Ishikawa (cell line): Measurements from ENCODE around the gene DACT1.

Experiments used
- CEBPB ChIP-seq: IDR thresholded peaks from 2 replicates; pipeline ENCODE4 v1.6.1; 2012
- CREB1 ChIP-seq: IDR thresholded peaks from 2 replicates; pipeline ENCODE4 v1.6.1; 2012; ENCODE audit warnings: low read depth
- EGR1 ChIP-seq: IDR thresholded peaks from 2 replicates; pipeline ENCODE4 v1.6.1; 2012
- EP300 ChIP-seq: IDR thresholded peaks from 2 replicates; pipeline ENCODE4 v1.6.1; 2012; ENCODE audit warnings: borderline replicate concordance
- FOXM1 ChIP-seq: IDR thresholded peaks from 2 replicates; pipeline ENCODE4 v1.6.1; 2012; ENCODE audit warnings: low read depth, borderline replicate concordance
- NFIC ChIP-seq: IDR thresholded peaks from 2 replicates; pipeline ENCODE4 v1.6.1; 2012
- RAD21 ChIP-seq: IDR thresholded peaks from 2 replicates; pipeline ENCODE4 v1.6.1; 2012; ENCODE audit warnings: low read depth
- TAF1 ChIP-seq: IDR thresholded peaks from 2 replicates; pipeline ENCODE4 v1.6.1; 2012; ENCODE audit warnings: low read depth, mild to moderate bottlenecking
- TCF12 ChIP-seq: IDR thresholded peaks from 2 replicates; pipeline ENCODE4 v1.6.1; 2012; ENCODE audit warnings: low read depth
- TEAD4 ChIP-seq: IDR thresholded peaks from 2 replicates; pipeline ENCODE4 v1.6.1; 2012
- YY1 ChIP-seq: IDR thresholded peaks from 2 replicates; pipeline ENCODE4 v1.6.1; 2012; ENCODE audit warnings: low read depth
- ZBTB7A ChIP-seq: IDR thresholded peaks from 2 replicates; pipeline ENCODE4 v1.6.1; 2012; ENCODE audit warnings: low read depth
- TF ChIP-seq, protein P1 (sequence below): IDR thresholded peaks from 2 replicates; pipeline ENCODE4 v1.6.1; 2012
- TF ChIP-seq, protein P2 (sequence below): IDR thresholded peaks from 2 replicates; pipeline ENCODE4 v1.6.1; 2012; ENCODE audit warnings: low read depth, mild to moderate bottlenecking
- TF ChIP-seq, protein P3 (sequence below): IDR thresholded peaks from 2 replicates; pipeline ENCODE4 v1.6.1; 2012

Gene DACT1

DNA sequence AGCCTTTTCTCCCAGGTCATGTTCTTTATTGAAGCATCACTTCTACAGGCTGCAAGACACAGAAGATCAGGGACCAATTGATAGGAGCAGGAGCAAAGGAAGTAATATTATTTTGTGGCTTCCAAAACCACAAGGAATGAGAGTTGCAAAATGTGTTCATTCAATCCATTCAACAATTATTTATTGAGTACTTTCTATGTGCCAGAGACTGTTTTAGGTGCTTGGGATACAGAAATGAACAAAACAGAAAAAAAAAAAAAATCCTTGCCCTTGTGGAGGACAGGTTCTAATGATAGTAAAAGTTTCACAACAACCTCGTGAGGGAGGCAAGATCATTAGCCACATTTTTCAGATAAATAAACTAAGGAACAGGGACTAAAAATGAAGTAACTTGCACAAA is 20.1 kb upstream of the DACT1 start:
- TF ChIP-seq, protein P1, sequence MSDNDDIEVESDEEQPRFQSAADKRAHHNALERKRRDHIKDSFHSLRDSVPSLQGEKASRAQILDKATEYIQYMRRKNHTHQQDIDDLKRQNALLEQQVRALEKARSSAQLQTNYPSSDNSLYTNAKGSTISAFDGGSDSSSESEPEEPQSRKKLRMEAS = no peak
- TF ChIP-seq FOXM1 (no peak), EGR1 (no peak), TCF12 (no peak), RAD21 (no peak), TEAD4 (no peak), YY1 (no peak), CREB1 (no peak), TAF1 (no peak), CEBPB (no peak), ZBTB7A (no peak)
- TF ChIP-seq, protein P2, sequence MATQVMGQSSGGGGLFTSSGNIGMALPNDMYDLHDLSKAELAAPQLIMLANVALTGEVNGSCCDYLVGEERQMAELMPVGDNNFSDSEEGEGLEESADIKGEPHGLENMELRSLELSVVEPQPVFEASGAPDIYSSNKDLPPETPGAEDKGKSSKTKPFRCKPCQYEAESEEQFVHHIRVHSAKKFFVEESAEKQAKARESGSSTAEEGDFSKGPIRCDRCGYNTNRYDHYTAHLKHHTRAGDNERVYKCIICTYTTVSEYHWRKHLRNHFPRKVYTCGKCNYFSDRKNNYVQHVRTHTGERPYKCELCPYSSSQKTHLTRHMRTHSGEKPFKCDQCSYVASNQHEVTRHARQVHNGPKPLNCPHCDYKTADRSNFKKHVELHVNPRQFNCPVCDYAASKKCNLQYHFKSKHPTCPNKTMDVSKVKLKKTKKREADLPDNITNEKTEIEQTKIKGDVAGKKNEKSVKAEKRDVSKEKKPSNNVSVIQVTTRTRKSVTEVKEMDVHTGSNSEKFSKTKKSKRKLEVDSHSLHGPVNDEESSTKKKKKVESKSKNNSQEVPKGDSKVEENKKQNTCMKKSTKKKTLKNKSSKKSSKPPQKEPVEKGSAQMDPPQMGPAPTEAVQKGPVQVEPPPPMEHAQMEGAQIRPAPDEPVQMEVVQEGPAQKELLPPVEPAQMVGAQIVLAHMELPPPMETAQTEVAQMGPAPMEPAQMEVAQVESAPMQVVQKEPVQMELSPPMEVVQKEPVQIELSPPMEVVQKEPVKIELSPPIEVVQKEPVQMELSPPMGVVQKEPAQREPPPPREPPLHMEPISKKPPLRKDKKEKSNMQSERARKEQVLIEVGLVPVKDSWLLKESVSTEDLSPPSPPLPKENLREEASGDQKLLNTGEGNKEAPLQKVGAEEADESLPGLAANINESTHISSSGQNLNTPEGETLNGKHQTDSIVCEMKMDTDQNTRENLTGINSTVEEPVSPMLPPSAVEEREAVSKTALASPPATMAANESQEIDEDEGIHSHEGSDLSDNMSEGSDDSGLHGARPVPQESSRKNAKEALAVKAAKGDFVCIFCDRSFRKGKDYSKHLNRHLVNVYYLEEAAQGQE = no peak

DNA sequence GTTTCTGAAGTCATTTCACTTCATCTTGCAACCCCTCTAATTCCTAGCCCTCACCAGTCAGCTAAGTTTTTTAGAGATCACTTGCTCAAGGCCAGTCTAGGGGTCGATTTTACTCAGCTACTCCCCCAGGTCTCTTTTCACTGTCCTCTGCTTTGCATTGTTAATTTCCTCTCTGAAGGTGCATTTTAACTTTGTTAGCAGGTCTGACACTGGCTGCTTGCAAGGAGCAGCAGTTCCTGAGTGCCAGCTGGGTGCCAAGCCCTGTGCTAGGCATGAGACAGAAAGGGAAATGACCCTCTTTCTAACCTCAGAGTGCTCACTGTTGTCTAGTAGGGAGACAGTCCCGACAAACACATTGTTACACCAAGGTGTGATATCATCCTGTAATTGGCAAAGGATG is 17.8 kb upstream of the DACT1 start:
- TF ChIP-seq, protein P3, sequence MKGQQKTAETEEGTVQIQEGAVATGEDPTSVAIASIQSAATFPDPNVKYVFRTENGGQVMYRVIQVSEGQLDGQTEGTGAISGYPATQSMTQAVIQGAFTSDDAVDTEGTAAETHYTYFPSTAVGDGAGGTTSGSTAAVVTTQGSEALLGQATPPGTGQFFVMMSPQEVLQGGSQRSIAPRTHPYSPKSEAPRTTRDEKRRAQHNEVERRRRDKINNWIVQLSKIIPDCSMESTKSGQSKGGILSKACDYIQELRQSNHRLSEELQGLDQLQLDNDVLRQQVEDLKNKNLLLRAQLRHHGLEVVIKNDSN = no peak
- TF ChIP-seq CREB1 = no peak
- no peak for TF ChIP-seq CEBPB
- no peak for TF ChIP-seq RAD21
- TF ChIP-seq NFIC = no peak
- no peak for TF ChIP-seq TEAD4
- no peak for TF ChIP-seq EGR1
- no peak for TF ChIP-seq TAF1
- TF ChIP-seq EP300 = no peak

DNA sequence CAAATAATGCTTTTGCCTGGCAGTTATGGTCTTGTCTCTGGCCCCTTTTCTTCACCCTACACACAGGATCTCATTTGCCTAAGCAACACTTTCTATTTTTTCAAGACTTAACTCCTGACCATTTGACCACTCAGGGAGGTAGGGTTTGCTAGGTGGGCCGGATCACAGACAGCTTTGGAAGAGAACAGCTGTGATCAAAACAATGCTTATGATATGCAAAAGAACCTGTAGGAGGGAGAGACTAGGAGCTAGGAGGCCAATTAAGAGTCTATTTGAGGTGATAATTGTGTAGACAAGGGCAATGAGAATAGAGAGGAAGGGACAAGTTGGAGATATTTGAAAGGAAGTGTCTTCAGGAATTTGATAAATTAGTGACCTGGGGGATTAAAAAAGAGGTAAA is 12.3 kb upstream of the DACT1 start:
- TF ChIP-seq TAF1 (no peak), TCF12 (no peak), RAD21 (no peak), ZBTB7A (no peak), YY1 (no peak)

DNA sequence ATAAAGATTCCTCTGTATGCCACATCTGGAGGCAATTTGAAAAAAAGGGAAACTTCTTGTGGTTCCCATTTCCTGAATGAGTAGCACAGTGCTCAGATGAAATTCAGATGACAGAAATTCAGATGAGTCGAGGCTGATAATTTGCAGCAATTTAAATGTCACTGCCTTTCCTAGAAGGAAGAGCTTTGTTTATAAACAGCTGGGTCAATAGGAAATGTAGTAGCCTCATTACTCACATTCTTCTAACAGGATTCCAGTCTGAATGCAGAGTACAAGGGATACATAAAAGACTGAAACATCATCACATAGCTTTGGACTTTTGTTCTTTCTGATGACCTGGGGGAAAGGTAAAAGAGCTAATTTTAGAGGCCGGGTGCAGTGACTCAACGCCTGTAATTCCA is 11.3 kb upstream of the DACT1 start:
- no peak for TF ChIP-seq EP300
- TF ChIP-seq, protein P2 = no peak
- TF ChIP-seq TCF12 = no peak
- TF ChIP-seq CEBPB = no peak
- TF ChIP-seq, protein P1 = no peak
- no peak for TF ChIP-seq TAF1
- TF ChIP-seq YY1 = no peak
- TF ChIP-seq EGR1 = no peak
- TF ChIP-seq ZBTB7A = no peak
- TF ChIP-seq NFIC = no peak
- TF ChIP-seq TEAD4 = no peak
- no peak for TF ChIP-seq FOXM1
- TF ChIP-seq CREB1 = no peak

DNA sequence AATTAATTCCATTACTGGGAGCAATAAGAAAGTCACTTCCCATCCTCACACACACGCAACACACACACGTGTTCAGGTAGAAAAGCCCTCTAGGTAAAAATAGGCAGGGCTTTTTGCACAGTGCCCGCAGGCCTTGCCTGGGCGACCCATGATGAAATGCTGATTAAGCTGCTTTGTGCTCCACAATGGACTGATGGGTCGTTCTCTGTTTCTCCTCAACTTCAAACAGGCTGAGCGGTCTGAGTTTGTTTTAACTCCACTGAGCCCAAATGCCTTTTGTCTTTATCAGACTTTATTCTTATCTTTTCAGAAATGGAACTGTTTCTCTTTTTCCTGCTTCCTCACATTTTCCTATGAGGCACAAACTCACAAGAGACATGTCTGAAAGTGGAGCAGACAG is 9.4 kb upstream of the DACT1 start:
- no peak for TF ChIP-seq NFIC
- TF ChIP-seq TAF1 = no peak
- TF ChIP-seq EP300 = no peak
- no peak for TF ChIP-seq TEAD4
- TF ChIP-seq EGR1 = no peak
- no peak for TF ChIP-seq ZBTB7A
- no peak for TF ChIP-seq CREB1
- TF ChIP-seq YY1 = no peak
- TF ChIP-seq, protein P2 = no peak
- TF ChIP-seq, protein P3 = no peak
- TF ChIP-seq RAD21 = no peak
- TF ChIP-seq CEBPB = no peak
- TF ChIP-seq, protein P1 = no peak
- TF ChIP-seq TCF12 = no peak
- TF ChIP-seq FOXM1 = no peak
